Loucy (cell line): ENCODE data around the gene ERFE.

ENCODE experiments used
- EZH2phosphoT487 ChIP-seq: fragments of 200-600 bp; IDR thresholded peaks from 2 replicates; pipeline ENCODE4 v1.6.1; 2018; ENCODE audit warnings: antibody characterized with exemption, mild to moderate bottlenecking, moderate library complexity, borderline replicate concordance
- TF ChIP-seq, protein P1 (sequence below): fragments of 200-600 bp; sonication (generic); conservative IDR thresholded peaks from 2 replicates; pipeline ENCODE4 v1.5.1; 2014; ENCODE audit warnings: mild to moderate bottlenecking, antibody characterized with exemption, low read length

DNA sequence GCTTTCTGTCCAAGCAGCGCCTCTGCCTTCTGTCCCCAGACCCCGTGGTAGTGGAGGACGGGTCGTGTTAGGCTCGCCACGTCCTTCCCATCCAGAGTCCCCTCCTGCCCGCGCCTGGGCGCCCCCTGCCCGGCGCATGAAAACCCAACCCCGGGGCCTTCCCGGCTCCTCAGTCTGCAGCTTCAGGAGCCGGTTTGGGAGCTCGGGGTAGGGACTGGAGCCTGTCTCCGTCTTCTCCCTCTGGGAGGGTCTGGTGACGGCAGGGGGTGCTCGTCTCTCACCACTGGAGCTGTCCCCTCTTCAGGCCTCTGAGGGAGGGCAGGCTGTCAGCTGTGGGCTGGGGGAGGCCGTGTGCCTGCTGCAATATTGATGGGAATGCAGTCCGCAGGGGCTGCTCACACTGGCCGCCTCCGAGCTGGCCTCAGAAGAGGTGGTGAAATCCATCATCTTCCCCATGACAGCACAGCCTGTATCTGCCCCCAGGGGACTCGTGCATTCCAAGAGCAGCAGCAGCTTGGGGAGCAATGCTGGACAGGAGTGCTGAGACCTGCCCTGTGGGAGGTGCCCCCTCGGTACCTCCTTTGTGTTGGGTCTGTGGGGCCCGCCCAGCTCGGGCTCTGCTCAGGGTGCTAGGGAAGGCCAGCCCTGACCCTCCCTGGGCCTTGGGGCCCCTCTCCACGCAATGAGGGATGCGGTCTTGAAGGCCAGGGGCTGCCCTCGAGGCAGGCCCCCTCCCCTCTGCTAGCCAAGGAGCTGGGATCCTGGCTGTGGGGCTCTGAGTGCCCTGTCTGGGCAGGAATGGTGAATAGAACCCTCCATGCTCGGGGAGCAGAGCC lies 38.1 kb upstream of the ERFE start:
- TF ChIP-seq, protein P1, sequence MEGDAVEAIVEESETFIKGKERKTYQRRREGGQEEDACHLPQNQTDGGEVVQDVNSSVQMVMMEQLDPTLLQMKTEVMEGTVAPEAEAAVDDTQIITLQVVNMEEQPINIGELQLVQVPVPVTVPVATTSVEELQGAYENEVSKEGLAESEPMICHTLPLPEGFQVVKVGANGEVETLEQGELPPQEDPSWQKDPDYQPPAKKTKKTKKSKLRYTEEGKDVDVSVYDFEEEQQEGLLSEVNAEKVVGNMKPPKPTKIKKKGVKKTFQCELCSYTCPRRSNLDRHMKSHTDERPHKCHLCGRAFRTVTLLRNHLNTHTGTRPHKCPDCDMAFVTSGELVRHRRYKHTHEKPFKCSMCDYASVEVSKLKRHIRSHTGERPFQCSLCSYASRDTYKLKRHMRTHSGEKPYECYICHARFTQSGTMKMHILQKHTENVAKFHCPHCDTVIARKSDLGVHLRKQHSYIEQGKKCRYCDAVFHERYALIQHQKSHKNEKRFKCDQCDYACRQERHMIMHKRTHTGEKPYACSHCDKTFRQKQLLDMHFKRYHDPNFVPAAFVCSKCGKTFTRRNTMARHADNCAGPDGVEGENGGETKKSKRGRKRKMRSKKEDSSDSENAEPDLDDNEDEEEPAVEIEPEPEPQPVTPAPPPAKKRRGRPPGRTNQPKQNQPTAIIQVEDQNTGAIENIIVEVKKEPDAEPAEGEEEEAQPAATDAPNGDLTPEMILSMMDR: no peak
- TF ChIP-seq EZH2phosphoT487: no peak
